ENCODE data around the gene SRBD1.

- TF ChIP-seq EZH2 (IDR thresholded peaks at IDR 0.05; ENCODE audit: borderline replicate concordance, low read length) (no peak), CTCF (conservative IDR thresholded peaks at IDR 0.05 in 1 of 2, IDR thresholded peaks at IDR 0.05 in 1 of 2; ENCODE audit: extremely low read depth in 1 of 2, insufficient read depth in 1 of 2, low read depth in 1 of 2, low read length in 2 of 2) (no peak)
These were observed 267.6 kb downstream of the SRBD1 start for GRCh38 chr2:45343251-45344017.
